ENCODE results near the gene EHD4. TPM values are rescaled to one million over a fixed set of nuclear protein-coding genes. Genes with fewer than 3 reads are reported as not detected.

Gene EHD4
- total RNA-seq, 4 donors from 2014 or later, result 10.0 to 25.4 (median 20.3) TPM

DNA sequence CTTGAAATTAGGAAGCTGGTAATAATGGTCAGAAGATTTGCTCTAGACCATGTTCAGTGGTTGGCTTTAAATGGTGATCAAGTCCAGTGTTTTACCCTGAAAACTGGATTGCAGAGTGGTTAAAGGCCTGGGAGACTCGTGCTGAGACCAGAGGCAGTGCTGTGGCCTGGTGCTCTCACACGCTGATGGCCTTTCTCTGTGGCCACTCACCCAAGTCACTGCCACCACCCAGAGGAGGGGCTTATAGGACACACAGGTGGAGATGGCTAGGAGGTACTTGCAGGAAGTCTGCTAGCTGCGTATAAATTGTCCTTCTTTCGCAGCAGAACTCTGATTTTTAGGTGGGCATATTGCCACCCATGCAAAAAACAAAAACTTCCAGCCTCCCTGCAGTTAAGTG lies 6.2 kb upstream of the EHD4 start:
- no peak for ATAC-seq
- TF ChIP-seq EP300 (IDR thresholded peaks at IDR 0.05), result no peak
- no peak for TF ChIP-seq POLR2A (IDR thresholded peaks at IDR 0.05)
- TF ChIP-seq, protein P1, sequence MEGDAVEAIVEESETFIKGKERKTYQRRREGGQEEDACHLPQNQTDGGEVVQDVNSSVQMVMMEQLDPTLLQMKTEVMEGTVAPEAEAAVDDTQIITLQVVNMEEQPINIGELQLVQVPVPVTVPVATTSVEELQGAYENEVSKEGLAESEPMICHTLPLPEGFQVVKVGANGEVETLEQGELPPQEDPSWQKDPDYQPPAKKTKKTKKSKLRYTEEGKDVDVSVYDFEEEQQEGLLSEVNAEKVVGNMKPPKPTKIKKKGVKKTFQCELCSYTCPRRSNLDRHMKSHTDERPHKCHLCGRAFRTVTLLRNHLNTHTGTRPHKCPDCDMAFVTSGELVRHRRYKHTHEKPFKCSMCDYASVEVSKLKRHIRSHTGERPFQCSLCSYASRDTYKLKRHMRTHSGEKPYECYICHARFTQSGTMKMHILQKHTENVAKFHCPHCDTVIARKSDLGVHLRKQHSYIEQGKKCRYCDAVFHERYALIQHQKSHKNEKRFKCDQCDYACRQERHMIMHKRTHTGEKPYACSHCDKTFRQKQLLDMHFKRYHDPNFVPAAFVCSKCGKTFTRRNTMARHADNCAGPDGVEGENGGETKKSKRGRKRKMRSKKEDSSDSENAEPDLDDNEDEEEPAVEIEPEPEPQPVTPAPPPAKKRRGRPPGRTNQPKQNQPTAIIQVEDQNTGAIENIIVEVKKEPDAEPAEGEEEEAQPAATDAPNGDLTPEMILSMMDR (IDR thresholded peaks at IDR 0.05), result no peak
- TF ChIP-seq POLR2AphosphoS5 (IDR thresholded peaks at IDR 0.05), result no peak
- H3K9me3 ChIP-seq, result no peaks in the 10 kb centered on the region
- H3K4me1 ChIP-seq, result peaks cover 0 to 10% (median 0%) of the 10 kb centered on the region in 3 donors
- H3K36me3 ChIP-seq, result no peaks in the 10 kb centered on the region
- H3K27me3 ChIP-seq, result peaks cover 8% of the 10 kb centered on the region
- no peak overlapping the region for H3K27ac ChIP-seq
- 60% methylated on average over 1 of the region's 4 CpGs; no CpG with 5 or more reads in 1 of the 2 donors for WGBS, 2 donors (ENCODE audit: low coverage in 1 of 2)
- H3K4me3 ChIP-seq, result no peak overlapping the region

DNA sequence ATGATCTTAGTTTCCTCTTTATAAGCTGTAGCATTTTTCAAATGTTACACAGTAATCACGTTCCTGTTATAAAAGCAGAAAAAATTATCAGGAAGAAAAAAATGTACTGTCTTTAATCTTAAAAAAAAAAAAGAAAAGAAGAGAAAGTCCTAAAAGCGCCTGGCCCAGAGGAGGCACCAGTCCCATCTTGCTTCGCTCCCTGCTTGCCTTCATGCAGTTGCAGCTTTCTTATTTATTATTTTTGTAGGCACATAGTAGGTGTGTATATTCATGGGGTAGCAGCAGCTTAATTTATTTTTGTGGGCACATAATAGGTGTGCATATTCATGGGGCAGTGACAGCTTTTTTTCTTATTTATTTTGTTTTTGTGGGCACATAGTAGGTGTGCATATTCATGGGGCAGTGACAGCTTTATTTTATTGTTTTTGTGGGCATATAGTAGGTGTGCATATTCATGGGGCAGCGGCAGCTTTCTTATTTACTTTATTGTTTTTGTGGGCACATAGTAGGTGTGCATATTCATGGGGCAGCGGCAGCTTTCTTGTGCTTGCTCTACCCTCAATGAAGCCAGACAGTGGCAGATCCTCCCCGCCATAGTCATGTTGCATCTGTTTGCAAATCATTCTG lies 5.5 kb upstream of the EHD4 start:
- no peaks in the 10 kb centered on the region for H3K36me3 ChIP-seq
- H3K4me1 ChIP-seq, result peaks cover 0 to 14% (median 0%) of the 10 kb centered on the region in 3 donors
- 75 to 88% methylated on average over 4 to 5 of the region's 6 CpGs for WGBS, 2 donors (ENCODE audit: low coverage in 1 of 2)
- TF ChIP-seq POLR2AphosphoS5 (IDR thresholded peaks at IDR 0.05) (no peak), EP300 (IDR thresholded peaks at IDR 0.05) (no peak), POLR2A (IDR thresholded peaks at IDR 0.05) (no peak)
- TF ChIP-seq, protein P1 (IDR thresholded peaks at IDR 0.05), result no peak
- H3K4me3 ChIP-seq, result no peak overlapping the region
- no peaks in the 10 kb centered on the region for H3K9me3 ChIP-seq
- no peak overlapping the region for H3K27ac ChIP-seq
- peaks cover 8% of the 10 kb centered on the region for H3K27me3 ChIP-seq
- ATAC-seq, result no peak

DNA sequence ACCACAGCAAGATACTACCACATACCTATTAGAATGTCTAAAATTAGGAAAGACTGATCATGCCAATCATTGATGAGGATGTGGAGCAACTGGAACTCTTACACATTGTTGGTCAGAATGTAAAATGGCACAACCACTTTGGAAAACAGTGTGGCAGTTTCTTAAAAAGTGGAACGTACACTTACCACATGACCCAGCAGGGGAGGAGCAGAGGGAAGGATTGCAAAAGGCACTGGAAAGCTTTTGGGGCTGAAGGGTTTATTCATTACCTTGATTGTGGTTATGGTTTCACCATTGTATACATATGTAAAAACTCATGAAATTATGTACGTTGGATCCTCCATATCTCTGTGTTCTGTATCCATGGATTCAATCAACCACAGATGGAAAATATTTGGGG lies 3.3 kb upstream of the EHD4 start:
- Histone ChIP-seq H3K4me1 (peaks cover 0 to 19% (median 0%) of the 10 kb centered on the region in 3 donors), H3K9me3 (no peaks in the 10 kb centered on the region), H3K27ac (no peak overlapping the region), H3K27me3 (peaks cover 8% of the 10 kb centered on the region), H3K36me3 (no peaks in the 10 kb centered on the region), H3K4me3 (no peak overlapping the region)
- TF ChIP-seq POLR2A (IDR thresholded peaks at IDR 0.05) (no peak), POLR2AphosphoS5 (IDR thresholded peaks at IDR 0.05) (no peak), EP300 (IDR thresholded peaks at IDR 0.05) (no peak)
- TF ChIP-seq, protein P1 (IDR thresholded peaks at IDR 0.05), result no peak
- WGBS, 2 donors (ENCODE audit: low coverage in 1 of 2), result 33 to 63% methylated on average over 1 to 2 of the region's 2 CpGs
- ATAC-seq, result no peak

DNA sequence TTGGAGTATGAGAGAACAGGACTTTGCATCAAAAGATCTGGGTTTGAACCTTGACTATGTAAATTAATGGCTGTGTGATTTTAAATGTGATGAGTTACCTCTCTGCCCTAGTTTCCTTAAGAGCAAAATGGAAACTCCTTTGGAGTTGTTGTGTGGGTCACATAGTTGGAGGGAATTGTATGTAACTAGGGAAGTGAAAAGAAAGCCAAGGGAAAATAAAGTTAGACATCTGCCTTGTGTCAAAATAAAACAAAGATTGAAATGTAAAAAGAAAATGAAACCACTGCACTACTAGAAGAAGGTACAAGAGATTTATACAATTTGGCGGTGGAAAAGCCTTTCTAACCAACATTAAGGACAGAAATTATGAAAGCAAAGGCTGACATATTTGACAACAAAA lies 1.7 kb upstream of the EHD4 start:
- Histone ChIP-seq H3K27me3 (peaks cover 8% of the 10 kb centered on the region), H3K9me3 (no peaks in the 10 kb centered on the region), H3K4me1 (peaks cover 0 to 30% (median 0%) of the 10 kb centered on the region in 3 donors), H3K27ac (no peak overlapping the region), H3K36me3 (no peaks in the 10 kb centered on the region), H3K4me3 (no peak overlapping the region)
- WGBS, 2 donors (ENCODE audit: low coverage in 1 of 2), result 80 to 92% methylated on average over 1 of the region's 1 CpG
- ATAC-seq, result no peak
- TF ChIP-seq EP300 (IDR thresholded peaks at IDR 0.05) (no peak), POLR2AphosphoS5 (IDR thresholded peaks at IDR 0.05) (no peak), POLR2A (IDR thresholded peaks at IDR 0.05) (no peak)
- TF ChIP-seq, protein P1 (IDR thresholded peaks at IDR 0.05), result no peak

DNA sequence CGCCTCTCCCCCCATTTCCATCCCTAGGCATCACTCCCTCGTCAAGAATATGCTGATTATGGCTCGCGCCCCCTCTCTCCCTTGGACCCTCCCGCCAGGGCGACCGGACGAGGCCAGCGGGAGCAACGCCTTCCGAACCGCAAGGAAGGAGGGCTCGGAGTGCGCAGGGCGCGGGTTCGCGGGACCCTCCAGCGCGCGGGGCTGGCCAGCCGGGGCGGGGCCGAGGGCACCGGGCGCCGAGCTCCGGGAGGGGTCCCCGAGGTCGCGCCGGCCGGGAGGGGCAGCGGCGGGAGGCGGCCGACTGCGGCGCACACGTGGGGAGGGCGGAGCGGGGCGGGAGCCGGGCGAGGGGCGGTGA lies 483 bp downstream of the EHD4 start:
- no peaks in the 10 kb centered on the region for H3K36me3 ChIP-seq
- TF ChIP-seq, protein P1 (IDR thresholded peaks at IDR 0.05), result no peak
- TF ChIP-seq POLR2AphosphoS5 (IDR thresholded peaks at IDR 0.05) (no peak), POLR2A (IDR thresholded peaks at IDR 0.05) (no peak), EP300 (IDR thresholded peaks at IDR 0.05) (no peak)
- ATAC-seq, result peak; percentile 23
- WGBS, 2 donors (ENCODE audit: low coverage in 1 of 2), result 0% methylated on average over 7 of the region's 46 CpGs; no CpG with 5 or more reads in 1 of the 2 donors
- peaks cover 5% of the 10 kb centered on the region for H3K27me3 ChIP-seq
- peak overlapping the region; percentile 48 to 92 (median 88) for H3K27ac ChIP-seq
- peaks cover 0 to 45% (median 0%) of the 10 kb centered on the region in 3 donors for H3K4me1 ChIP-seq
- peak overlapping the region; percentile 75 to 79 for H3K4me3 ChIP-seq
- H3K9me3 ChIP-seq, result no peaks in the 10 kb centered on the region

Measured in gastroesophageal sphincter (tissue), 4 donors.